Naive B cell (primary cell): ENCODE data around the gene H2BW2. TPM values are rescaled to one million over a fixed set of nuclear protein-coding genes. Genes with fewer than 3 reads are reported as not detected.
A peak's percentile ranks its signal among the peaks of the same experiment; 100 is the strongest.
"Not testable (repeated sequence)": the region's sequence is repeated elsewhere in the genome, so short reads cannot be mapped to it uniquely, and the experiment has no call there.

Experiments used
- ATAC-seq, 2 donors: fragments of 150-1000 bp; cut with Tn5 transposase; 2 replicates each; pipeline ENCODE4 v1.10.0; 2021; ENCODE audit warnings: low read depth in 2 of 2, mild to moderate bottlenecking in 2 of 2, moderate library complexity in 2 of 2
- DNase-seq: peaks from one replicate; pipeline ENCODE4 v3.0.0; 2022
- H3K27ac Mint-ChIP-seq, 6 donors: one replicate each; pipeline ENCODE4 v1.8.0; 2020 to 2022; ENCODE audit warnings: mild to moderate bottlenecking in 6 of 6, mixed read lengths in 6 of 6, moderate library complexity in 5 of 6, inconsistent platforms in 2 of 6
- H3K27me3 Mint-ChIP-seq, 3 donors: one replicate each; pipeline ENCODE4 v1.8.0; 2021 to 2022; ENCODE audit warnings: mixed read lengths in 3 of 3, mild to moderate bottlenecking in 1 of 3
- H3K36me3 Mint-ChIP-seq, 2 donors: one replicate each; pipeline ENCODE4 v1.8.0; 2020 to 2022; ENCODE audit warnings: mixed read lengths in 2 of 2, inconsistent platforms in 1 of 2, mild to moderate bottlenecking in 1 of 2
- H3K4me1 Mint-ChIP-seq, 3 donors: one replicate each; pipeline ENCODE4 v1.8.0; 2020 to 2022; ENCODE audit warnings: mixed read lengths in 3 of 3, inconsistent platforms in 1 of 3, mild to moderate bottlenecking in 1 of 3, moderate library complexity in 1 of 3
- H3K4me3 Mint-ChIP-seq, 8 donors: one replicate each; pipeline ENCODE4 v1.8.0; 2020 to 2022; ENCODE audit warnings: mild to moderate bottlenecking in 8 of 8, mixed read lengths in 8 of 8, moderate library complexity in 8 of 8, inconsistent platforms in 2 of 8
- H3K9me3 Mint-ChIP-seq, 7 donors: one replicate each; pipeline ENCODE4 v1.8.0; 2020 to 2022; ENCODE audit warnings: mixed read lengths in 7 of 7, mild to moderate bottlenecking in 5 of 7, inconsistent platforms in 2 of 7, moderate library complexity in 1 of 7
- polyA plus RNA-seq, 6 donors: library from polyadenylated mRNA; unstranded; fragments of 300-500 nt; fragmentation: Illumina TruSeq; gene quantifications; one replicate each; pipeline ENCODE4 v1.2.3, GENCODE V29; 2021; ENCODE audit warnings: low read depth in 6 of 6

Gene H2BW2
- not detected for polyA plus RNA-seq

DNA sequence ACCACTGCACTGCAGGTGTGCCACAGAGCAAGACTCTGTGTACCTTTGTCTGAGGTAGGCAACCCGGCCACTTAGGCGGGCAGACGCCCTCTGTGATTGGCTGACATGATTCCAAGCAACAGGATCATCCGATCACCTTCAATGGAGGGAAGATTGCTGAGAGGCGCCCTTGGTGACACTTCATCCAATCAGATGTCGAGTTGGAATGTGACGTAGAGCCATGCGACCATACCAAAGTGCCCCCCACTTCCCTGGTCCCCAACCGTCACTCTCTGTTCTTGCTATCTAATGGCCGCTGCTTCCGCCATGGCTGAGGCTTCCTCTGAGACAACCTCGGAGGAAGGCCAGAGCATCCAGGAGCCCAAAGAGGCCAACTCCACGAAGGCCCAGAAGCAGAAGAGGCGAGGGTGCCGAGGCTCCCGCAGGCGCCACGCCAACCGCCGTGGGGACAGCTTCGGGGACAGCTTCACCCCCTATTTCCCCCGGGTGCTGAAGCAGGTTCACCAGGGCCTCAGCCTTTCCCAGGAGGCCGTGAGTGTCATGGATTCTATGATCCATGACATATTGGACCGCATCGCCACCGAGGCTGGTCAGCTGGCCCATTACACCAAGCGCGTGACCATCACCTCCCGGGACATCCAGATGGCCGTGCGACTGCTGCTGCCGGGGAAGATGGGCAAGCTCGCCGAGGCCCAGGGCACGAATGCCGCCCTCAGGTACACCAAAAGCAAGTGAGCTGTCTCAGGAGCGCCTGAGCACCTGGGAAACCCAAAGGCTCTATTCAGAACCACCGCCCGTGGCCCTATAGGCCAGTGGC, at the start of gene H2BW2:
TSS of gene H2BW2 (plus strand) at position 268 of the 817 bp plus-strand sequence. CDS start at position 307, 39 bp downstream.
- peaks cover 0 to 29% (median 8%) of the 10 kb centered on the region in 3 donors for H3K27me3 Mint-ChIP-seq
- no peak for ATAC-seq
- no peaks in the 10 kb centered on the region for H3K4me1 Mint-ChIP-seq
- peaks cover 0 to 8% (median 0%) of the 10 kb centered on the region in 7 donors for H3K9me3 Mint-ChIP-seq
- H3K27ac Mint-ChIP-seq: no peak within 1 kb of the TSS
- no peak for DNase-seq
- no peaks in the 10 kb centered on the region for H3K36me3 Mint-ChIP-seq
- no peak within 1 kb of the TSS for H3K4me3 Mint-ChIP-seq

GRCh38 chrX:103999234-103999633, 40.5 kb upstream of the H2BW2 start:
- H3K9me3 Mint-ChIP-seq: peaks cover 0 to 2% (median 0%) of the 10 kb centered on the region in 7 donors
- H3K4me1 Mint-ChIP-seq: no peaks in the 10 kb centered on the region
- H3K36me3 Mint-ChIP-seq: no peaks in the 10 kb centered on the region
- no peak overlapping the region for H3K4me3 Mint-ChIP-seq
- peaks cover 5 to 14% (median 6%) of the 10 kb centered on the region in 3 donors for H3K27me3 Mint-ChIP-seq
- no peak overlapping the region for H3K27ac Mint-ChIP-seq
- DNase-seq: no peak
- ATAC-seq: no peak

GRCh38 chrX:104008831-104009230, 30.9 kb upstream of the H2BW2 start:
- DNase-seq (no peak), ATAC-seq (no peak)
- no peak overlapping the region for H3K4me3 Mint-ChIP-seq
- peaks cover 0 to 5% (median 4%) of the 10 kb centered on the region in 3 donors for H3K27me3 Mint-ChIP-seq
- no peaks in the 10 kb centered on the region for H3K4me1 Mint-ChIP-seq
- peak overlapping the region in 1 of 6 donors; percentile 39 for H3K27ac Mint-ChIP-seq
- no peaks in the 10 kb centered on the region for H3K36me3 Mint-ChIP-seq
- H3K9me3 Mint-ChIP-seq: peaks cover 0 to 3% (median 0%) of the 10 kb centered on the region in 7 donors

- H3K27ac Mint-ChIP-seq: no peak overlapping the region
- H3K27me3 Mint-ChIP-seq: peaks cover 0 to 12% (median 0%) of the 10 kb centered on the region in 3 donors
- ATAC-seq: no peak
- H3K4me1 Mint-ChIP-seq: no peaks in the 10 kb centered on the region
- peaks cover 0 to 2% (median 0%) of the 10 kb centered on the region in 7 donors for H3K9me3 Mint-ChIP-seq
- H3K36me3 Mint-ChIP-seq: no peaks in the 10 kb centered on the region
- no peak overlapping the region for H3K4me3 Mint-ChIP-seq
- DNase-seq: no peak
Observed at GRCh38 chrX:104013158-104013557, 26.6 kb upstream of the H2BW2 start.

GRCh38 chrX:104013606-104014005, 26.1 kb upstream of the H2BW2 start, which contains the start of gene H2BW1:
Gene H2BW1, minus strand, starts transcription at chrX:104013708. Its CDS starts 132 bp downstream, at chrX:104013576.
- H3K27ac Mint-ChIP-seq: no peak within 1 kb of the TSS
- H3K4me3 Mint-ChIP-seq: no peak within 1 kb of the TSS
- peaks cover 0 to 15% (median 0%) of the 10 kb centered on the region in 3 donors for H3K27me3 Mint-ChIP-seq
- H3K4me1 Mint-ChIP-seq: no peaks in the 10 kb centered on the region
- DNase-seq: no peak
- peaks cover 0 to 2% (median 0%) of the 10 kb centered on the region in 7 donors for H3K9me3 Mint-ChIP-seq
- H3K36me3 Mint-ChIP-seq: no peaks in the 10 kb centered on the region
- ATAC-seq: no peak

DNA sequence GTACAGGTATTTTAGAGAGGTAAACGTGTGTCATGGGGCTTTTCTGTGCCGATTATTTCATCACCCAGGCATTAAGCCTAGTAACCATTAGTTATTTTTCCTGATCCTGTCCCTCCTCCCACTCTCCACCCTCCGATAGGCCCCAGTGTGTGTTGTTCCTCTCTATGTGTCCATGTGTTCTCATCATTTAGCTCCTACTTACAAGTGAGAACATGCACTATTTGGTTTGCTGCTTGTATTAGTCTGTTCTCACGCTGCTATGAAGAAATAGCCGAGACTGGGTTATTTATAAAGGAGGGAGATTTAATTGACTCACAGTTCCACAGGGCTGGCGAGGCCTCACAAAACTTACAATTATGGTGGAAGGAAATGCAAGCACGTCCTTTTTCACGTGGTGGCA, 24.2 kb upstream of the H2BW2 start:
- not testable (repeated sequence) for H3K4me1 Mint-ChIP-seq, H3K36me3 Mint-ChIP-seq, H3K4me3 Mint-ChIP-seq, H3K27ac Mint-ChIP-seq, ATAC-seq, H3K9me3 Mint-ChIP-seq, DNase-seq
- H3K27me3 Mint-ChIP-seq: peaks cover 0 to 20% (median 0%) of the 10 kb centered on the region in 3 donors

DNA sequence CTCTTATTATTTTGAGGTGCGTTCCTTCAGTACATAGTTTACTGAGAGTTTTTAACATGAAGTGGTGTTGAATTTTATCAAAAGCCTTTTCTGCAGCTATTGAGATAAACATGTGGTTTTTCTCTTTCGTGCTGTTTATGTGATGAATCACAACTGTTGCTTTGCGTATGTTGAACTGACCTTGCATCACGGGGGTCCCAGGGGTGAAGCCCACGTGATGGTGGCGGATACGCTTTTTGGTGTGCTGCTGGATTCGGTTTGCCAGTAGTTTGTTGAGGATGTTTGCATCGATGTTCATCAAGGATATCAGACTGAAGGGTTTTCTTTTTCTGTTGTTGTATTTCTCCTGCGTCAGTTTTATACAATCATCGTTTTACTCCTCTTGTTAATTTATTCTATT, 21.6 kb upstream of the H2BW2 start:
- no peak overlapping the region for H3K27ac Mint-ChIP-seq
- peaks cover 0 to 3% (median 0%) of the 10 kb centered on the region in 7 donors for H3K9me3 Mint-ChIP-seq
- no peak overlapping the region for H3K4me3 Mint-ChIP-seq
- ATAC-seq: no peak
- no peaks in the 10 kb centered on the region for H3K36me3 Mint-ChIP-seq
- DNase-seq: no peak
- peaks cover 0 to 20% (median 3%) of the 10 kb centered on the region in 3 donors for H3K27me3 Mint-ChIP-seq
- H3K4me1 Mint-ChIP-seq: no peaks in the 10 kb centered on the region

GRCh38 chrX:104041003-104041402, 1.2 kb downstream of the H2BW2 start:
- DNase-seq (no peak), ATAC-seq (no peak)
- peaks cover 0 to 33% (median 15%) of the 10 kb centered on the region in 3 donors for H3K27me3 Mint-ChIP-seq
- no peaks in the 10 kb centered on the region for H3K36me3 Mint-ChIP-seq
- H3K4me3 Mint-ChIP-seq: no peak overlapping the region
- H3K9me3 Mint-ChIP-seq: peaks cover 0 to 2% (median 0%) of the 10 kb centered on the region in 7 donors
- H3K27ac Mint-ChIP-seq: no peak overlapping the region
- no peaks in the 10 kb centered on the region for H3K4me1 Mint-ChIP-seq

- H3K27me3 Mint-ChIP-seq: peaks cover 2 to 23% (median 16%) of the 10 kb centered on the region in 3 donors
- H3K4me1 Mint-ChIP-seq: no peaks in the 10 kb centered on the region
- H3K36me3 Mint-ChIP-seq: no peaks in the 10 kb centered on the region
- H3K4me3 Mint-ChIP-seq: no peak overlapping the region
- H3K9me3 Mint-ChIP-seq: peaks cover 0 to 2% (median 0%) of the 10 kb centered on the region in 7 donors
- ATAC-seq: no peak
- DNase-seq: no peak
- no peak overlapping the region for H3K27ac Mint-ChIP-seq
Observed at GRCh38 chrX:104045642-104046041, 5.9 kb downstream of the H2BW2 start.

DNA sequence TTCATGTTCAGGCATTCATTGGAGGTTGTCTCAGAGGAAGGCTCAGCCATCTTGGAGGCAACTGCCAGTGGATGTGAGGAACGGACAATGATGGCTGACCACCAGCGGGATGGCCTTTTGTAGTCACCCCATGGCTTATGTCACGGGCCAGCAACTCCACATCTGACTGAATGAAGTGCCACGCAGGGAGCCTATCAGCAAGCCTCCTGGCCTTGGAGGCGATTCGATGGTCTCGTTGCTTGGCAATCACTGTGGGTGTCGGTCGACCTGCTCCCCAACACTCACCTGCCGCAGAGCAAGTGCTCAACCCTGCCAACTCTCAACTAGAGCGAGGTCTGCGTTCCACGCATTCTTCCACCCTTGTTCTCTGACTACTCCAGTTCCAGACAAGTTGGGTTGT, 7.4 kb downstream of the H2BW2 start:
- no peak overlapping the region for H3K27ac Mint-ChIP-seq
- no peaks in the 10 kb centered on the region for H3K4me1 Mint-ChIP-seq
- no peak overlapping the region for H3K4me3 Mint-ChIP-seq
- H3K9me3 Mint-ChIP-seq: peaks cover 0 to 2% (median 0%) of the 10 kb centered on the region in 7 donors
- no peaks in the 10 kb centered on the region for H3K36me3 Mint-ChIP-seq
- DNase-seq: no peak
- H3K27me3 Mint-ChIP-seq: peaks cover 4 to 23% (median 16%) of the 10 kb centered on the region in 3 donors
- no peak for ATAC-seq

GRCh38 chrX:104054956-104055355, 15.2 kb downstream of the H2BW2 start:
- not testable (repeated sequence) for H3K9me3 Mint-ChIP-seq, H3K27me3 Mint-ChIP-seq, H3K4me1 Mint-ChIP-seq, H3K4me3 Mint-ChIP-seq, H3K36me3 Mint-ChIP-seq, DNase-seq, H3K27ac Mint-ChIP-seq, ATAC-seq

DNA sequence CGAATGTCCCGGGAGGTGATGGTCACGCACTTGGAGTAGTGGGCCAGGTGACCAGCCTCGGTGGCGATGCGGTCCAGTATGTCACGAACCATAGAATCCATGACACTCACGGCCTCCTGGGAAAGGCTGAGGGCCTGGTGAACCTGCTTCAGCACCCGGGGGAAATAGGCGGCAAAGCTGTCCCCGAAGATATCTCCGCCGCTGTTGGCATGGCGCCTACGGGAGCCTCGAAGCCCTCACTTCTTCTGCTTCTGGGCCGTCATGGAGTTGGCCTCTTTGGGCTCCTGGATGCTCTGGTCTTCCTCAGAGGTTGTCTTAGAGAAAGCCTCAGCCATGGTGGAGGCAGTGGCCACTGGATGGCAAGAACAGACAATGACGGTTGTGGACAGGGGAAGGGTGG, 22.9 kb downstream of the H2BW2 start:
- not testable (repeated sequence) for H3K36me3 Mint-ChIP-seq, H3K27ac Mint-ChIP-seq, H3K9me3 Mint-ChIP-seq

DNA sequence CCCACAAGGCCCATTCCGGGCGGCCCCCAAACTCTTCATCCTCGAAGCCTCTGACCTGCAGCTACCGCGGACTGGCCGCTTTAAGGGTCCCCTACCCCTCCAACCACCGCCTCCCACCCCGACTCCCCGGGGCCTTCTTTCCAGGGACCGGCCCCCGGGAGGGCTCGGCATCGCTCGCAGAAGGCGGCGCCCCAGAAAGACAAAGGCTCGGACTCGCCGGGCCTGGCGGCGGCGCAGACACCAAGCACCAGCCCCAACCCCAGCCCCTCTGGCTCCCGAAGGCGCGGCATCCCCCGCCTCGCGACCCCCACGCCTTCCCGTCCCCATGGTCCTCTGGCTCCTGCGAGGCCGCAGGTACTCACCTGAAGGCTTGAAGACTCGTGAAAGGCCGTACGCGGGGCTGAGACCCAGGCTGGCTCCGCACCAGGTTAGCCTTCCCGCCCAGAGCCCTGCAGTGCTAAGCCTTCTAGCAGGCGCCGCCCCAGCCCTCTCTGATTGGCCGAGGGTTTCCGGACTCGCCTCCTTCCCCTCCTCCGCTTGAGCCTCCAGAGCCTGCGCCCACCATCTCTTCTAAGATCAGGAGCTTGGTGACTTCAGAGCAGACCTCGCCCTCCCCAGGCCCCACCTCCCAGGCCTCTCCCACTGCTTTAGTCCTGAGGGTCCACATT, 36.2 kb downstream of the H2BW2 start, which contains the start of gene TMSB15C:
TSS of gene TMSB15C (minus strand) at position 459 of the 668 bp plus-strand sequence.
- H3K4me1 Mint-ChIP-seq, H3K4me3 Mint-ChIP-seq, H3K27ac Mint-ChIP-seq, H3K36me3 Mint-ChIP-seq, H3K9me3 Mint-ChIP-seq, H3K27me3 Mint-ChIP-seq, DNase-seq: not testable (repeated sequence)
- ATAC-seq: peak; percentile 98 to 99

More for the DNA sequence above, 22.9 kb downstream of the H2BW2 start:
- not testable (repeated sequence) for H3K27me3 Mint-ChIP-seq, H3K4me1 Mint-ChIP-seq, ATAC-seq, H3K4me3 Mint-ChIP-seq, DNase-seq

DNA sequence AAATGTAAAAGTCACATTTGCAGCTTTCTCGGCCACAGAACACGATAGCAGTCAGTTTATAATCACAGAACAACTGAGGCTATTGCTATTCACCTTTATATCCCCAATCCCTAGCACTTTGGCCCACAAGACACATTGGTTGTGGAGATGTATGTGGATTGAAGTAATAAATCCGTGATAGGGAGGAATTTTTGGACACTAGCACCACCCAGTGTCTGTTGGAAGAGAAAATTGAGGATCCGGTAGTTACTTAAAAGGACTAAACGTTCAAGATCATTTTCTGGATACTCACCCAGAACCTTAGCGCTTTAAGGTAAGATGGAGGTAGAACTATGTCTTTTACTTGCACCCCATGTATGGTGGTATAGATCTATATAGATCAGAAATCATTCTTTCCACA, 38.1 kb downstream of the H2BW2 start:
- H3K9me3 Mint-ChIP-seq, DNase-seq, H3K27ac Mint-ChIP-seq, H3K4me1 Mint-ChIP-seq, H3K27me3 Mint-ChIP-seq, H3K36me3 Mint-ChIP-seq, ATAC-seq, H3K4me3 Mint-ChIP-seq: not testable (repeated sequence)
